Measurements from ENCODE around the gene CACNA1B. TPM values are rescaled to one million over a fixed set of nuclear protein-coding genes. Genes with fewer than 3 reads are reported as not detected.
"Not testable (repeated sequence)": the region's sequence is repeated elsewhere in the genome, so short reads cannot be mapped to it uniquely, and the experiment has no call there.

The CACNA1B gene
- total RNA-seq, 1 experiment from 2014 or later, result not detected

DNA sequence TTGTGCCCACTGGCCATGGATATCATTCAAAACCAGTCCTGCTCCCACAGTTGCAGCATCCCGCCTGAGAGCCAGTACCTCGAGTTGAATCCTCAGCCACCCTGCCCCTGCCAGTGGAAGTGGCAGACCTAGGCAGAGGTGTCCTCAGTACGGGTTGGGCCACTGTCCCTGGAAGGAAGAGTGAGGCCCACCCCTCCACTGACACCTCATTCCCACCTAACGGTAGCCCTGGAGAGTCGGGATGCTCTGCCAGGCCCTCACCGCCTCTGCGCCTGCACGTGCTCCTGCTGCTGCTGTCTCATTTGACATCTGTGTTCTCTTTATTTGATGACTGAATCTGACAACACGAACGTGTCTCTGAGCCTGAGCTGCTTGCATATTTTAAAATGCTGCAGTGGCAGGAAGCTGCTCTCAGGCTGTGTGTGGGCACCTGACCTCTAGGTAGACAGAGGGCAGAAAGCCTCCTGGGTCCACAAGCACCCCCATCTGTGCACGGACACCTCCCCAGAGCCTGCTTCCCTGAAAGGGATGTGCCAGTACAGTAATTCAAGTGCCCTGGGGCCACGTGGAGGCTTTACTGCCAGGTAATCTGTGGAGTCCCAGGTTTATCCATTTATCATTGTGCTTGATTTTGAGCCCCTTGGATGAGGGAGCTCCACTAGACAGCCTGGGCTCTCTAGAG, 194.7 kb downstream of the CACNA1B start:
- DNase-seq (ENCODE audit: low spot score), result no peak

DNA sequence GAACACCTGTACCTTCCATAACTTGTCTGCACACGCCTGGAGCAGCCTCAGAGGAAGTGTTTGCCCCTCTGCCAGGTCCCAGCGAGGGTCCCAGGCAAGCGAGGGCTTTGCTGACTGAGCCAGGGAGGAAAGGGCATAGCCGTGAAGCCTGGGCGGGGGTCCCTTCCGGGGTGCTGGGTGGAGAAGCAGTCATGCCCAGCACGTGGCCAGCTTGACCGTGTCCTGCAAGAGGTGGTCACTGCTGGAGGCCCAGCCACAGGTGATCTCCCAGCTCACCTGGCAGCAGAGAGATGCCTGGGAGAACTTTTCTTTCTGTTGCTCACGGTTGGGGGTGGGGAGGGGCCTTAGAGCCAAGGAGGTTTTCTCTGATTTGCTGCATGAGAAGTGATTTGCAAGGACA, 195.3 kb downstream of the CACNA1B start:
- no peak for DNase-seq (ENCODE audit: low spot score)

DNA sequence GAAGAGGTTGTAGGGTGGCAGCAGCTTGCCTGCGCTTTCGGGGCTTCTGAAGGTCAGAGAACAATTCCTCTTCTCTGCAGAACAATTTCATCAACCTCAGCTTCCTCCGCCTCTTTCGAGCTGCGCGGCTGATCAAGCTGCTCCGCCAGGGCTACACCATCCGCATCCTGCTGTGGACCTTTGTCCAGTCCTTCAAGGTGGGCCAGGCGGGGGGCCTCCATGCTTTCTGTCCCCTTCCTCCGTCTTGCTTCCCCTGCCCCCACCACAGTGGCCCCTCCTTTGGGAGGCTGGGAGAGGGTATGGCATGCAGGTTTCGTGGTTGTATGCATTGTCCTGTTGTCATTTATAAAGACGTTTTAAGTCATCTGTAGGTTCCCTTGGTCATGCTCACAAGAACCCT, 195.8 kb downstream of the CACNA1B start:
- no peak for DNase-seq (ENCODE audit: low spot score)

DNA sequence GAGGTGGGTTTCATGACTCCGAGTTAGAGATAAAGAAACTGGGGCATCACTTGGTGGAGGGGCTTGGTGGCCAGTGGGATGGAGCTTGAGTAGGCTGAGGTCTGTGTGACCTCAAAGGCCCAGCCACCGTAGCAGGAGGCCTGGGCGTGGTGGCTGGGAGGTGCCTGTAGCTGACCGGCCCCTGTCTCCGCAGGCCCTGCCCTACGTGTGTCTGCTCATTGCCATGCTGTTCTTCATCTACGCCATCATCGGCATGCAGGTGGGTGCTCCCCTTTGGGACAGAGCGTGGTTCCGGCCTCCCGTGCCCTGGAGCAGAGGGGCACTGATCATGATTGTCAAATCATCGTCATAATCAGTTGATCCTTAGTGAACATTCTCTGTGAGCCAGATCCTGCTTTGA, 196.2 kb downstream of the CACNA1B start:
- no peak for DNase-seq (ENCODE audit: low spot score)

DNA sequence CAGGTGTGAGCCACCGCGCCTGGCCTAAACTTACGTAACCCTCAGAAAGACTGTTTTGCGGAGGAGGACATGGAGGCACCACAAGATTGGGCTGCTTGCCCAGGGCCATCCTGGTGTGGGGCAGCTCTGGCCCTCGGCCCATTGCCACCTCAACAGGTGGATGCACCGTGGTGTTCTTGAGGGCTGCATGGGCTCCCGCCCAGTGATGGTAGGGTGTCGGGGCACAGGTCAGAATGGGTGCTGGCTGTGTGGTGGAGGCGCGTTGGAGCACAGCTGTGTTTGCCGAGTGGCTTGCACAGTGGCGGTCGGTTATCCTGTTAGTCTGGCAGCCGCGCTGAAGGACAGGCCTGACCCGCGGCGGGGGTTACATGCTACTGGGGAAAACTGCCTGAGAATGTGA, 196.9 kb downstream of the CACNA1B start:
- no peak for DNase-seq (ENCODE audit: low spot score)

DNA sequence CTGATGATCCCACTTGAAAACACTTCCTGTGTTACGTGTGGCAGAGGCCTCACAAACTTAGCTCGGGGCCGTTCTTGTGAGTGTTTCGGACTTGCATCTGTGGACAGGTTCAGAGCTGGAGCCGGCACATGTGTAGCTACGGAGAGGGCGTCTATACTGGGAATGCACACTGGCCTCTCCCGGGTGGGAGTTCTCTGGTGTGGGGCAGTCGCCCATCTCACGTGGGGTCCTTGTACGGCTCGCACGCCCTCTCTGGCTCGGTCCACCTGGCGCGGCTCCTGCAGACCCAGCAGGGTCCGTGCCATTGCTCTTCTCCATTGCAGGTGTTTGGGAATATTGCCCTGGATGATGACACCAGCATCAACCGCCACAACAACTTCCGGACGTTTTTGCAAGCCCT, 197.9 kb downstream of the CACNA1B start:
- no peak for DNase-seq (ENCODE audit: low spot score)

DNA sequence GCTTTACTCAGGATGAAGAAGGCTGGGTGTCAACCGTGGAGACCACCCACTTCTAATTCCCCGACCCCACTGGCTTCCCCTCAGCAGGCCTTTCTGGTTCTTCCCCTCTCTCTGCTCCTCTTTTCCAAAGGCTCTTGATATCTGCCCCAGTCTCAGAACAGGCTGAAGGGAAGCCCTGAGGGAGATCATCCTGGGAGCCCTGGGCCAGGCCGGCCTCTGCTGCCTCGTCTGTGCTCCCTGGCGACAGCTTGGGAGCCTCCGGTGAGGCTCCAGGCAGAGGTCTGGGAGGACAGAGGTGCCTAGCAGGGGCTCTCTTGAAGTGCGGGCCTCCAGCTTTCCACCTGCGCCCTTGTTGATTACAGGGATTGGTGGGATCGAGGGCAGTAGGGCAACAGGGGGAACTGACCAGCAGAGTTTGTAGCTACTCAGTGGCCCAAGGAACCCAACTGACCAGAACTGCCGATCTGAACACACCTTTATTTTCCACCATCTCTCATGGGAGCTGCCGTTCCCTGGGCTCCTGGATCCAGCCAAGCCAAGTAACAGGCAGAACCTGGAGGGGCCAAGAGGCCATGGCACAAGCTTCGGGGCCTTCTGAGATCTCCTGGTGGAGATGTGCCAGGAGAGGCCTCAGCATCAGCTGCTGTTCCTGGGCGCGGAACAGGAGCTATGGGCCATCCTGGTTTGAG, 198.5 kb downstream of the CACNA1B start:
- no peak for DNase-seq (ENCODE audit: low spot score)

DNA sequence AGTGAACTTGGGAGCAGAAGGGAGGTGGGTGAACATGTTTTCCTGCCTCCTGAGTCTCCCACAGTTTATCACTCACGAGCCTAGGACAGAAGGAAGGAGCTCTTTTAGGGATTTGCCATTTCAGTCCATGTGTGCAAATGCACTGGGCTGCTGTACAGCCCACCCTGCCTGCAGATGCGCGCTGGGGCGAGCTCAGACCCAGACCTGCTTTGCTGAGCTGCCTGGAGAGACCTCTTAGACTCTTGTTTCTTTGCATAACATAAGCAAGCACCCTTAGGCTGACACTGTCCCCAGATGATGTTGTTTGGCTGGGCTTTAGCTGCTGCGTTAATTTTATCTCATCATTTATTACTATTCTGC, 199.0 kb downstream of the CACNA1B start:
- no peak for DNase-seq (ENCODE audit: low spot score)

DNA sequence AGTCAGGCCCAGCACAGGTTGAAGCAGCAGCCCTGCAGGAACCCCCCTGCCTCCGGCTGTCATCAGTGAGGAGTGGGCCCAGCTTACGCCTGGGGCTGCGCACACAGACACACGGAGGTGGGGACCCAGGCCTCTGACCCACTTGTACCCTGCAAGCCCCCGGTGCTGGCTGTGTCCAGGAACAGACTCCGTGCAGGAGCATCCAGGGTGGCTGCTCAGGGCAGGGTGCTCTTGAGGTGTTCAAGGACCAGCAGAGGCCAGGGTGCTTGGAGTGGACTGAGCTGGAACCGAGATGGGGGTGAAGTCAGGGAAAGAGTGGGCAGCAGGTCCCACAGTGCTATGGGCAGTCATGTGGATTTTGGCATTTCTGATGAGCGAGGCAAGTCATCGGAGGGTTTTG, 199.5 kb downstream of the CACNA1B start:
- DNase-seq (ENCODE audit: low spot score), result no peak

DNA sequence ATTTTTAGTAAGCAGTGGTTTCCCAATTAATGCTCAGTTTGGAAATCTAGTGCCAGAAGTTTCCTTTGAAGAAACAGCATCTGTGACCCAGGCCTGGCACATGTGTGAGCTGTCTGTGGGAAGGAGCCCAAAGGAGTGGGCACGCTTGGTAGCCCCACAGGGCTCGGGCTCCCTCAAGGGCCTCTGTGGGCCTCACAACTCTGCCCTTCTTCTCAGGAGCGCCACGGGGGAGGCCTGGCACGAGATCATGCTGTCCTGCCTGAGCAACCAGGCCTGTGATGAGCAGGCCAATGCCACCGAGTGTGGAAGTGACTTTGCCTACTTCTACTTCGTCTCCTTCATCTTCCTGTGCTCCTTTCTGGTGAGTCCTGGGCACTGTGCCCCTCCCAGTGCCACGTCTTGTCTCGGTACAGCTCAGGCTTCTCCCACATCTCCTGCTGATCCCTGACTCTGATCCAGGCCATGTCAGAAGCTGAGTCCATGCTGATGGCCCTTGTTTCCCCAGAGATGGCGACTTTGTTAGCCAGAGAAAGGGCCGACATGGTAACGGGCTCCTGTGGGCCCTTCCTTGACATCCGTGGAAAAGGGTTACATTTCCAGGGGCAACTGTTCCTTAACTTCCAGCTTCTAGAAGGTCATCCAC, 200.4 kb downstream of the CACNA1B start:
- no peak for DNase-seq (ENCODE audit: low spot score)

DNA sequence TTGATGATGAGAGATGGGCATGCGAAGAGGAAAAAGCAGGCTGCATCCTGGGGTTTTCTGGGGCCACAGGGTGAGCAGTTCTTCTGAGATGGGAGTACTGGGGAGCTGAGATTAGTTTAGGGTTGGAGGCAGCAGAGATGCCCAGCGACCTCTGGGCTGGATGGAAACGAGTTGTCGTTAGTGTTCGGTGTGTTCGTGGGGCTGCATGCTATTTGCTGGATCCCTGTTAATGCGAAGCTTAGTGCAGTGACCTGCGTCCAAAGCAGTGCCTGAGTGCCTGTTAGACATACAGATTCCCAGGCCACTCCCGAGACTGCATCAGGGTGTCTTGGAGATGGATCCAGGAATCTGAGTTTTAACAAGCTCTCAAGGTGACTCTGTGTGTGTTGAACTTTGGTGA, 201.3 kb downstream of the CACNA1B start:
- DNase-seq (ENCODE audit: low spot score), result no peak

DNA sequence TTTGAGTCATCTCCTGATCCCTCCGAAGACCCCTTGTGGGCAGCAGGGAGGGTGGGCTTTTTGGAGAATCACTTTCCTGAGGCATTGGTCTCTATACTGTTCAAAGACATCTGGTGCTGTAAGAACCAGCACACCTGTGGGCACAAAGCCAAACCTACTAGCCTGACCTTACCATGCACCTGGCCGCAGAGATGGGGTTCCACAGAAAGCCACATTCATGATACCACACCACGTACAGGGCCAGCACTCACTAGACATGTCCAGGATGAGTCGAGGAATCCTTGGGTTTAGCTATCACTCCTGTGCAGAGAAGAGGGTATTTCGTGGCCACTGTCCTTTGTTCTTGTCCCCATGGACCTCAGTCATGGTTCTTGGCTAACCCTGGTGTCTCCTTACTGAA, 203.4 kb downstream of the CACNA1B start:
- no peak for DNase-seq (ENCODE audit: low spot score)

DNA sequence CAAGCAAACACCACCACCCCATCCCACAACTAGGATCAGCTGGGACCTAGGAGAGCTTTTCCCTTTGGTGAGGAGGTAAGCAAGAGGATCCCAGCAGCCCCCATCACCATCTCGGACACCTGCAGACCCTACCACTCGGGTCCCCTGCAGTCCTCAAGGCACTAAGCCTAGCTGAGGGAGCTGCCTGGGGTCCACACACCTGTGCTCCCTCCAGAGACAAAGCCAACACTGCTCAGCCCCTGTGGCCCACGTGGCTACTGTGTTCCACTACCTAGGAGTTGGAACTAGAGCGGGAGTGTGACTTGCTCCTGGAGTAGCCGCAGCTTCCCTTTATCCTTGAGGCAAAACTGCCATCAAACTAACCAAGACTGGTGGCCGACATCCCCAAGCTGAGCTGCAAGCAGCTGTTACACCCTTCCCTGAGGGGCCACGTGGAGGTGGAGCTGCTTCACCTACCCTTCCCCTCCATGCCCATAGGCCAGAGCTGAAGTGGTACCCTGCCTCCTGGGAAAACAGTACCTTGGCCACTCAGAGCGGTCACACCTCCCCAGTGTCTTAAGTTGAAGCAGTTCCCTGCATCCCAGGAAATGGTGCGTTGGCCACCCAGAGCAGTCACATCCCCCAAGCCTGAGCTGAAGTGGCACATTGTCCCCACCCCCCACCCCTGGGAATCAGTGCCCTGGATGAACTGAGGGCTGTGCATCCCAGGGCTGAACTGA, 205.5 kb downstream of the CACNA1B start:
- no peak for DNase-seq (ENCODE audit: low spot score)

DNA sequence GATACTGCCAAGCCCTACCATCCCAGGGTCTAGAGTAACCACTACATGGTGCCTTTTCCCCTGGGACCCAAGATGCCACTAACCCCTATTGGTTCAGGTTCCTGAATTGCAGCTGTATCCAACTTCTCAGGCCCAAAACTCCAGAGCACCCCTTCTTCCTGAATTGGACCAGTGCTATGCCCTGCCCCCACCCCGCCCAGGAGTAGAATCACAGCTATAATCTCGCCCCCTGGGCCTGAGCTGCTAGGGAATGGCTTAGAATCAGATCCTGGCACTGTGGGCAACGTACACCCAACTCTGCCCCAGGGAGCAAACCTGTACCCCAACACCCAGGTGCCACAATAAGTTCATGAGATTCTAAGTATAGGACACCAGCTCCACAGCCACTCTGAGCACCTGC, 206.3 kb downstream of the CACNA1B start:
- DNase-seq (ENCODE audit: low spot score), result no peak

DNA sequence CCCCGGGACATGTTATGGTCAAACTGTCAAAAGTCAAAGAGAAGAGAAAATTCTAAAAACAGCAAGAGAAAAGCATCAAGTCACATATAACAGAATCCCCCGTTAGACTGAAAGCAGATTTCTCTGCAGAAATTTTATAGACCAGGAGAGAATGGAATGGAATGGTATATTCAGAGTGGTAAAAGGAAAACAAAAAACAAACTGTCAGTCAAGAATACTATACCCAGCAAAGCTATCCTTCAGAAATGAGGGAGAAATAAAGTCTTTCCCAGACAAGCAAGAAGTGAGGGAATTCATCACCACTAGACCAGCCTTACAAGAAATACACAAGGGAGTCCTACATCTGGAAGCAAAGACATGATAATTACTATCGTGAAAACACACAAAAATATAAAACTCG, 208.0 kb downstream of the CACNA1B start:
- DNase-seq (ENCODE audit: low spot score), result no peak

DNA sequence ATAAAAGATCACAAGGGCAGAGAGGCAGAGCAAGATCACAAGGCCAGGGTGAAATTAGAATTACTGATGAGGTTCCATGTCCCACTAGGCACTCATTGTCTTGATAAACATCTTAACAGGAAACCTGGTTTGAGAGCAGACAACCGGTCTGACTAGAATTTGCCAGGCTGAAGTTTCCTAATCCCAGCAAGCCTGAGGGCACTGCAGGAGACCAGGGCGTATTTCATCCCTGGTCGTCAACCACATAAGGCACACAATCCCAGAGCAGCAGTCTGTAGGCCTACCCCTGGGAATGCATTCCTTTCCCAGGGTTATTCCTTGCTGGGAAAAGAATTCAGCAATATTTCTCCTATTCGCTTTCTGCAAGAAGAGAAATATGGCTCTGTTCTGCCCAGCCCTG, 214.5 kb downstream of the CACNA1B start:
- not testable (repeated sequence) for DNase-seq (ENCODE audit: low spot score)

DNA sequence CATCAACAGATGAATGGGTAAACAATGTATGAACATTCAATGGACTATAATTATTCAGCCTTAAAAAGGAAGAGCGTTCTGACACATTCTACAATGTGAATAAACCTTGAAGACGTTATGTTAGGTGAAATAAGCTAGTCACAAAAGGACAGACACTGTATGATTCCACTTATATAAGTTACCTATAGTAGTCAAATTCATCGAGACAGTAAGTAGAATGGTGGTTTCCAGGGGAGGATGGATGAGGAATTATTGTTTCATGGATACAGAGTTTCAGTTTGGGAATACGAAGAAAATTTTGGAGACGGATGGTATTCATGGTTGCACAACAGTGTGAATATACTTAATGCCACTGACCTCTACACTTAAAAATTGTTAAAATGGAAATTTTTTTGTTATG, 216.4 kb downstream of the CACNA1B start:
- no peak for DNase-seq (ENCODE audit: low spot score)

DNA sequence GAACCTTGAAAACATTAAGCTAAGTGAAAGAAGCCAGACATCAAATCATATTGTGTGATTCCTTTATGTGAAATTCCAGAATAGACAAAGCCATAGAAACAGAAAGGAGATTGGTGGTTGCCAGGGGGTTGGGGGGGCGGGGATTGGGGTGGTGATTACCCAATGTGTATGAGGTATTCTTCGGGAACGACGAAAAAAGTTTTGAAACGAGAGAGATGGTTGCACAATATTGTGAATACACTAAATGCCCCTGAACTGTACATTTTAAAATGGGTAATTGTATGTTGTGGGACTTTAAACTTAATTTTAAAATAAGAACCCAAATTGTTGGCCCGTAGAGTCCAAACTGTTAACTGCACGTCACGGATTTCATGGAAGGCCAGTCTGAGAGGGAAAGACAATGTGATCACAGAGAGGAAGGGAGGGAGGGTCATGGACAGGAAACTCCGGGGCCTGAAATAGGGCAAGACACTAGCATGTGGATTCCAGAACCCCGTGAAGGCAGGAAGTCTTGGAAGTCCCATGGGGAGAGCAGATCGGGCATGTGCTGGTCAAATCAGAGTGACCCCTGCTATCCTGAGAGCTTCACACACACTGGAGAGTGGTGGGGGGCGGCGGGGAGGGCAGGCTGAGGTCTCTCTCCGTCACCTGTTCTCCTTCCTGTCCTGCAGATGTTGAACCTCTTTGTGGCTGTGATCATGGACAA, 218.4 kb downstream of the CACNA1B start:
- DNase-seq (ENCODE audit: low spot score), result no peak

DNA sequence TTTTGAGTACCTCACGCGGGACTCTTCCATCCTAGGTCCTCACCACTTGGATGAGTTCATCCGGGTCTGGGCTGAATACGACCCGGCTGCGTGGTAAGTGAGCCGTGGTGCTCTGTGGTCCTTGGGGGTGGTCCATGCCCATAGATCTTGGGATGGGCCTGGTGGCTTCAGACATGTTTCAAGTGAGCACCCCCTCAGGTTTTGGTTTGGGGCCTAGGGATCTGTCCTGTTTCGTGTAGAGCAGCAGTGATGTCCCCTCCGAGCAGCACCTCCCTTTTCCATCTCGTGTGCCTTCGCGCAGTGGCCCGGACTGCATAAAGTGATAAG, 218.9 kb downstream of the CACNA1B start:
- no peak for DNase-seq (ENCODE audit: low spot score)

DNA sequence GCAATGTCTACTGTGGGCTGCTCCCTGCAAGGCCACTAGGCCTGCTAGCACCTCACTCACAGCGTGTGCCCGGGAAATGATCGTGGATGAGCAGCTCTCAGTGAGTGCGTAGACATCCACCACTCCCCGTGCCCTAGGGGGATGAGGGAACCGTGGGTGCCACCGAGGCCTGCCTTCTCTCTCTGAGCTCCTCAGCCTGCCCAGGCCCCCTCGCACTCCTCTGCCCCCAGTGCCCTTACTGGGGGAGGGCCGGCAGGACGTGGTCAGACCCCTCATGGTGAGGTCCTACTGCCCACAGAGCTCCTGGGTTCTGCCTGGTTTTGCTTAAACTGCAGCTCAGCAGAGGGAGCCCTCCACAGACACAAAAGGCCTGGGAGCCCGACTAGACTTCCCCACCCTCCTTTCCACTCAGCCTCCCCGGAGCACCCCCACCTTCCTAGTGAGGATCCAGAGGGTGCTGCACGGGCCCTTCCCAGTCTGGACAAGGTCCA, 220.0 kb downstream of the CACNA1B start:
- DNase-seq (ENCODE audit: low spot score), result no peak

DNA sequence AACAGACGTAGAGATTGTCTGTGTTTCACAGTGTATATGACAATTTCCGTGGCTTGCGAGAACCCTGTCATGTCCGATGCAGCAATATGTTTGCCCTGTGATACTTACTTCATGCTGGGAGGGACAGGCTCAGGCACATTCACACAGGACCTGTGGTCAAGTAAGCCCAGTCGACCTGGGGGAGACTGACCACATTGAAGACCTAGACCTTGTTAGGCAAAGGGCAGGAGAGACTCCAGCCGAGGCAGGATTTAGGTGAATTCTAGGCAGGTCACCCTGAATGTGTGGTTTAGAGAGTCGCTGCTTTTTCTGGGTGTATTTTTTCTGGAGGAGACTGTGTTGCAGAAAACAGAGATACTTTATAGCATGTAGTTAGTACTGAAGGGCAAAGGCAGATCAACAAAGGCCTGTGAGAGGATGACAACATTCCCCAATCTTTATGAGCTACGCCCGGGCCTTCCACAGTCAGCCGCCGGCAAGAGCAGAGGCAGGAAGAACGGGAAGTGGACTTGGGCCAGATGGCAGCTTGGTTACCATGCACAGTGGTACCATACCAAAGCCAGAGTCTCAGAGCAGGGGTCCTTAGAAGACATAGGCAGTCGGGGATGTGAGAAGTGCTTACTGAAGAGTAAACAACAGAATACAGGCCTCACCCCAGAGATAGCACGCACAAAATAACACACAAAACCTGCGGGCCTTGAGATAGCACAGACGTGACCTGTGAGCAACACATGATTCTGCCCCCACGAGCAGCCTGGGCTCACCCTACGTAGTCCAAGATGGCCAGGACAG, 220.7 kb downstream of the CACNA1B start:
- DNase-seq (ENCODE audit: low spot score), result no peak
